DMS79 (cell line): ENCODE data around the gene ARHGAP26.

ENCODE experiments used
- DNase-seq: peaks from one replicate; lab custom pipeline; 2025; lab: John Stamatoyannopoulos, UW

ARHGAP26 gene

DNA sequence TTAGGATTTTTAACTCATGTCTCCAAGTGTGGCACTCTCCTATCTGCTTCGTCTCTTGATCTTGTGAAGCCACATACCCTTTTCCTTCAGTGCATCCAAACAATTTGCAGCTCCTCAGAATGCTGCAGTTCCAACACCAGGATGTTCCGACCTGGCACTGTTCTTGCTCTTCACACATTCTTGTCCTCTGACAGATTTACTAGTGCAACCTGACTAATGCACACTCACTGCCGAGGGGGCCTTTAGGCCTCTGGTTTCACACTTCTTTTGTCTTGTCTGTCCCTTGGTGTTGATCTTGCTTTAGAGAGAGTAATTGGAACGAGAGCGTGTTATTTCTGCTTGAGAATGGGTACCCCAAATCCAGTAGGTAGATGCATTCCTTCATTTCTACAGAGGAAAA, 15.0 kb downstream of the ARHGAP26 start:
- no peak for DNase-seq

DNA sequence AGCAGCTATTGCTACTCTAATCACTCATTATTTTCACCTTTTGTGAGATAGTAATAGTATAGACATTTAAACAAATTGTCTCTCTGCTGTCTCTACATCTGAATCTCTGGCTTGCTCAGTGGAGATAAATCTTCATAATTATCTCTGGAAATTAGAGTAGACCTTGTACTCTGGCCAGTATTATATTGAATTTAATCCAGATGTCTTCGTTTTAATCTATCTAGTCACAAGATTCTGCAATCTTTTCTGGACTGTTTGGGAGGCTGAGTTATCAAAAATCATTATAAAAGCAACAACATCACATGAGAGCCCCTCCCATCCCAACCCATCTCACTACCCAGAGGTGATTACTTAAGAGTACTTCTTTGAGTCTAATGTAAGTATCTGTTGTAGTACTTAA, 19.0 kb downstream of the ARHGAP26 start:
- no peak for DNase-seq

DNA sequence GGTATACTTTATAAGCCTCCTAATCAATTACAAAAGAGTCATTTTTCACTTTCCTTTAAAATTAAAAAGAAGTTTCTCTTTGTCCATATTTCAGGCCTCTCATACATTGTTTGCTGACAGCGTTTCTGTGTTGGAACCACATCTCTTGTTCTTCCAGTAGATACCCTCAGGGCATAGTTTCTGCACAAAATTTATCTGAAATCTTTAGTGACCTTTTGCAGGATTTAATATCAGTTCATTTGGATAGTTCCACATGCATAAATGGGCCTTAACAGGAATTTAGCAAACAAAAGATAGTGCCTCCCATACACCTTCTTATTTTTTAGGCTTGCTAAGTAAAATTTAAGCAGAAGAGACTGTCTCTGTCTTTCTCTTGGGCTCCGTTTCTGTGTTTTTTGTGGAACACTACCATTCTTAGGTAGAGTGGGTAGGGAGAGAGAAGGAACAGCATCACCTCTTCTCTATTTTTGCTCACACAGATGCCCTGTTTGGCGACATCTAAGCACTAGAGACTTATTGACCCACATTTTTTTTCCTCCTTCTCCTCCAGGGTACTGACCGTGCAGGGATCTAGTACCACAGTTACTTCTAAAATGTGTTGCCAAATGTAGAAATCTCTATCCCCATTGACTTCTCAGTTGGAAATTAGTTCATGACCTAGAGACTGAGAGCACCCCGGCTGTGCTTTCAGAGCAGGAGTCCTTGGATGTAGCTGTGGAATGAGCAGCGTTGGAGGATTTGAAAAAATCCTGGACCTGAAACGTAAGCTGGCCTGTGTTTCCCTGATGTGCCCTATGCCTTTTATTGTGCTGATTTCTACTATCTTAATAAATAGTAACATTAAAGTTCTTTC, 22.1 kb downstream of the ARHGAP26 start:
- DNase-seq: no peak

DNA sequence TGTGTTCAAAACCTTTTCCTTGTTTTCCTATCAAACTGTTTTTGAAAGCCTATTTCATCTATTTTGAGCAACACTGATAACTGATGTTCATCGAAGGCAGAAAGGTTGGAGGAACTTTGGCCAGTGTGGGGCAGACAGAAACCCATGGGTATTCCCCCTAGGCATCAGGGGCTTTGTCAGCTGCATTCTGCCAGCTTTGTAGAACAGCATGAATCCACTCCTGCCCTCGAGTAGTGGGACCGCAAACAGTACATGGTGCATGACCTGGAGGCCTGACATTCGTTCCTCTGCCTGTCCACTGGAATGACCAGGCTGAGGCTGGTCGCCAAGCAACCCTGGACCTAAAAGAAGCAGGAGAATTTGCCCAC, 22.7 kb downstream of the ARHGAP26 start:
- DNase-seq: no peak

DNA sequence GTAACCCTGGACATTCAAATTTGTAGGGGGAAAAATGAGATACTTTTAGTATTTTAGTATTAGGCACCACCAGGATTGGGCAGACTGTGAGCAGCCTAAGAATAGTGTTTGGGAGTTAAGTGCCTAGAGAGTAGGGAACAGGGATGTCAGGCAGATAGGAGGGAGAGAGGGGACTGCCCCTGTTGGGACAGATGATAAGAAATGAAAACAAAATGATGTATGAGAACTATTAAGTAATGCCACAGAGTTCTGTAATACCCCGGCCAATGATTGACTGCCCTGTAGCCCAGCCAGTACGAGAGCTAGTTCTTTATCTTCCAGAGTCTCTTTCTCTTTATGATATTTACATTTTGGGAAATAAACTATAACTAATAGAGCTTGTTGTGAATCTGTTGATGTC, 24.4 kb downstream of the ARHGAP26 start:
- DNase-seq: no peak

DNA sequence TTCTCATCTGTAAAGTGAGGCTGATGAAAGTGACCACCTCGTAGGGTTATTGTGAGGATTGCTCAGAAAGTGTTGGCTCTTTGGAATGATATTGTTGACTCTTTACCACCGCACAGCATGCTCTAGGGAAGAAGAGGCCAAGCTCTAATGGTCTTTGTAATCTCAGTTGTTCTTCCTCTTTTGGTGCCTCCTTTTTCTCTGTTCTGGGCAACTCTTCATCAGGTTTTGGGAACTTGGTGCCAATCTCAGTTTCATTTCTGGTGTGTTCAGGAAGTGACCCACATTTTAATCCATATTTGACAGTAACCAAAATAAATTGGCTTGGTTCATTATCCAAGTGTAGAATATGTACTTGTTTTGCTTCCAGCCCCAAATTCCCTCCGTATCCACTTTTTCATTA, 25.1 kb downstream of the ARHGAP26 start:
- DNase-seq: no peak

DNA sequence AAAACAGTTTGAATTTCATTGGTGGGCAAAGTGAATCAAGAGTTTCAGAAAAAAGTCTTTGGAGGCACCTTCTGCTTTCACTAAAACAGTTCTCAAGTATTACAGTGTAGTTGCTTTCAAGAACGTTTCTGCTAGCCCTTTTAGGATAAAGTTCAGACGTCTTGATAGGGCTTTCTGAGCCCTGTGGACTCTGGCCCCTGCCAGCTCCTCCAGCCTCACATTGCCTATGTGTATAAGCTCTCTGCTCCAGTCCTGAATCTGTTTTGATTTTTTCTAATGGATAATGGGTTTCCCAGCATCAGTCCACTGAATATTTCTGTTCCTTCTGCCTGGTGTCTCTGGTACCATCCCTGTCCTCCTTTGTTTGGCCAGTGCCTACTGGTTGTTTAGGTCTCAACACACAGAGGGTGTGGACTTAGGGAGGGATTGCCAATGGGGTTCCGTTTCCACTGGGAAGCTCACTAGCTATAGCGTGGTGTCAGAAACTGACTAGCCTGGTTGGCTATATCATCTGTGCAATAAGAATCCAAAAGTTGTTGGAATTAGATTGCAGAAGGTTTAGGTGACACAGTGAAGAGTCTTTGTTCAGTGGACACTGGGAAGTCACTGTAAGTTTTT, 26.4 kb downstream of the ARHGAP26 start:
- DNase-seq: no peak

DNA sequence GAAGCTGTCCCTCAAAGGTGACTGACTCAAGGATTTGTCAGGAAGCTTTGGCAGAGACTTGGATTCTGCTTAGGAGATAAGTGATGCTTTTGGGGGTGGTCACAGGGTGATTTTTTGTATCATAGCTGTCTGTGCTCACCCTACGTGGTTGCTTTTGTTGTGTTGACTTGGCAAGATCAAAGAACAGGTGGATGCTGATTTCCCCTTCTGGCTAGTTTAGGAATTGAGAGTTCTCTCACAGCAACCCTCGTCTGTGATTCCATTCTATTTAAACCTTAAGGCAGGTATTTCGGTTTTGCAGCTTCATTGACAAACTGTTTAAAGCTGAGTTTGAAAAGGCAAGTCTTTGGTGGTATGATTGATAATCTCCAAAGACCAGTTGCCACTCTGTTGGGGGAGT, 27.2 kb downstream of the ARHGAP26 start:
- no peak for DNase-seq

DNA sequence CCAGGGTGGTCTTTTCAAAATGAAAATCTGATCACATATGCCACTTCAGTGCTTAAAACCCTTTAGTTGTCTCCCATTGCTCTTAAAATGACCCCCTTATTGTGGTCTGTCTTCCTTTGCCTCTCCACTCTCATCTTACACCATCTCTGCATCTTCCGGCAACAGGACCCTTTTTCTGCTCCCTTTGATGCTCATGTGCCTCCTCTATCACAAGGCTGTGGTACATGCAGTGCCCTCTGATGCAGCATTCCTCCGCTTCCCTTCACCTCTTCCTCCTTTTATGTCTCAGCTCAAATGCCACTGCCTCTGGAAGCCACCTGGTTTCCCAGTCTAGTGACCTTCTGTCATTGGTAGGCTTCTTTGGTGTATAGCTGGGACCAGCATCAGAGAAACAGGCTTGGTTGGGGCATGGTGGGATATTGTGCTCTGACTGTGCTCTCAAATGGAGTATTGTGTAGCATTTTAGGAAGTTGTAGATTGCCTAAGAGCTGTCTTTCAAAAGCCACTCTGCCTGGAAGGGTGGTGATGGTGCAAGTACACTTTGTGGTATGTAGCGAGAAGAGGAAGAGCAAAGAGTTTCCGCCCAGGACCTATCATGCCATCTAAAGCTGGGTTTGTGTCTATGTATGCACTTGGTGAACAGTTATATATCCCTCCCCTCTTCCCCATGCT, 28.1 kb downstream of the ARHGAP26 start:
- DNase-seq: no peak

DNA sequence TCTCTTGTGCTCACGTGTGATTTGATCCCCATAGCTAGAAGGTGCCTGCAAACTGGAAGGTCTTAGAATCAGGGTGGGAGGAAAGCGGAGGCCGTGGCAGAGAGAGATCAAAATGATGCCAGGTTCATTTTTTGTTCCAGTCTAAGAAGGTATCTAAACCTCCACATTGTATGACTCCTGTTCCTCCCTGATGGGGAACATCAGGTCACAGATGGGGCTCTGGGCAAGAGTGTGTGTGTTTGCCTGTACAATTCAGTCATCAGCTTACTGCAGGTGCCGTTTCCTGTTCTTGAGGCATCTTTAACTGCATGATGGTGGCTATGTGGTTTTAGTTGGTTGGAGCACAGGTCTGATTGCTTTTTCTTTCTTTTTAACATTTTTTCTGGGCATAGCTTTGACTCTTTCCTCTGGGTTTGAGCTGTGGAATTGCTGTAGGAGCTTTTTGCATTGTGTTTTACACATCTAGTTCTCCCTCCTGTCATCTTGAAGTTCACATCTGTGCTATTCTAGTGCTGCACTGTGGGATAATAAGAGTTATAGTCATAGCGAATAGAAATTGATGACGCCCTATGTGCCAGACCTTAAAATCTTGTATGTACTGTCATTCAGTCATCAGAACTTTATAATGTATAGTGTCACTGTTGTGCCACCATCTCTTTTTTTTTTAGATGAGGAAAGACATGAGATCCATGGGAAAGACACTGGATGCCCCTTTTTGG, 30.8 kb downstream of the ARHGAP26 start:
- no peak for DNase-seq

DNA sequence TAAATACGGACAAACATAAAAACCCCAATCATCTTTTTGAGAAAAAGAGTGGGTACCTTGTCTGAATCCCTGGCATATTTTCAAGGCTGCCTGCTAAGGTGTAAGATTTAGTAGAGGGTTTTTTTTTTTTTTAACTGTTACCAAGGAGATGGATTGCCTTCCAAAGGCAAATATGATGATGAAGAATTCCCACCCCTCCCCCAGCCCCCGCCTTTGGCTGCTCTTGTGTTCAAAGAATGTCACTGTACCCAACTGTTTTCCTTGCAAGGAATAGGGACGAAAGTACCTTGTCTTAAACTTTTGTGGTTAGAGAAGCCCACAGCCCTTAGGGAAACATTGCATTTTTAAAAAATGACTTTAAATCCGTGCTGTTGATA, 31.3 kb downstream of the ARHGAP26 start:
- no peak for DNase-seq

DNA sequence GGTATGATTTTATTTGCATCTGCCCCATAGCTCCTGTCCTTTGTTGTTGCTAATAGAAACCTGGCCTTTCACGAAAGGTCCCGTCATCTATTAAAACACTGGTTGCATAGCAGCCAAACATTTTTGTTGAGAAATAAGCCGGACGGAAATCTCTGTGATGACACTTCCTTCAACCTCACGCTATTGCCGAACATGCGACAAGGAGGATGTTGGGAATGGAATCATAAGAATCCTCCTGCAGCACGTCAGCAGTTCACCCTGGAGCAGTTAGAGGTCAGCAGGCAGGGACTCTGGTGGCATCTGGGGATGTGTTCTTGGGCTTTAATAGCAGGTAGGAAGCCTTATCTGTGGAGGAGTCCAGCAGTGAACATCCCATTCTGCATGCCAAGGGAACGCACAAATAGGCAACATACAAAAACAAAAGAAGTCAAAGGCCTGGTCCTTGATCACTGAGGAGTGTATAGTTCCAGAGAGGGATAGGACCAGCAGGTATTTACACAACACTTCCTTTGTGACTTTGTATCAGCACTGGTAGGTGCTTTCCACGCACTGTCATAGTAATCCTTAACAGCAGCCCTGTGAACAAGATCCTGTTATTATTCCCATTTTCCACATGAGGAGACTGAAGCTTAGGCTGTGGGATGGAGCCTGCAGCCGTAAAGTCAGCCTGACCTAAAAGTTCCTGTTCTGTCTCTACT, 33.4 kb downstream of the ARHGAP26 start:
- DNase-seq: no peak

DNA sequence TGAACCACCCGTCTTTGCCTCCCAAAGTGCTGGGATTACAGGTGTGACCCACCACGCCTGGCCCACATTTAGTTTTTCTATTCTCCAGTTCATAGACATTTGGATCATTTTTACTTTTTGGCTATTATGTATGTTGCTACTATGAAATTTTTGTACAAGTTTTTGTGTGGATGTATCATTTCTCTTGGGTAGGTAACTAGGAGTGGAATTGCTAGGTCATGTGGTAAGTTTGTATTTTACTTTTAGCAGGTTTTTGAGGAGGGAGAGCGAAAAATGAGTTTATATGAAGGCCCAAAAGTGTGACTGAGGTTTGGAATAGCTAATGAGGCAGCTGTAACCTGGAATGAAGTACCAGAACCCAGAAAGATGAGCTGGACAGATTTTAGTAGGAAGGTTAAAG, 35.2 kb downstream of the ARHGAP26 start:
- no peak for DNase-seq

DNA sequence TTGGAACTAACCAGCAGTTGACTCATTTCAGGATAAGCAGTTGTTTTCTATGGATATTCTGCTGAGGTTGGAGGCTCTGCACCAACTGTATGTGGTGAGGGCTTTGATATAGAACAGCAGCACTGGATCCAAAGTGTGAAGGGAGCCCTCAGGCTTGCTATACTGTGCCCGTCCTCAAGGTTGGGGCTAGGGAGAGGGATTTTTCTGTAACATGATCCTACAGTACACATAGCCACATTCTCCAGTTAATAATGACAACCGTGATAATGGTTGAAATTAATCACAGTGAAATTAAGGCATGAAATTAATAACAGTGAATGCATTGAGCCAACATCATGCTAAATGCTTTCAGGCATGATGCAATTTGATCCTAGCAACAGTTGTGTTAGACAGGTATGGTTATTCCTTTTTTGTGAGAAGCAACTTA, 36.7 kb downstream of the ARHGAP26 start:
- no peak for DNase-seq

DNA sequence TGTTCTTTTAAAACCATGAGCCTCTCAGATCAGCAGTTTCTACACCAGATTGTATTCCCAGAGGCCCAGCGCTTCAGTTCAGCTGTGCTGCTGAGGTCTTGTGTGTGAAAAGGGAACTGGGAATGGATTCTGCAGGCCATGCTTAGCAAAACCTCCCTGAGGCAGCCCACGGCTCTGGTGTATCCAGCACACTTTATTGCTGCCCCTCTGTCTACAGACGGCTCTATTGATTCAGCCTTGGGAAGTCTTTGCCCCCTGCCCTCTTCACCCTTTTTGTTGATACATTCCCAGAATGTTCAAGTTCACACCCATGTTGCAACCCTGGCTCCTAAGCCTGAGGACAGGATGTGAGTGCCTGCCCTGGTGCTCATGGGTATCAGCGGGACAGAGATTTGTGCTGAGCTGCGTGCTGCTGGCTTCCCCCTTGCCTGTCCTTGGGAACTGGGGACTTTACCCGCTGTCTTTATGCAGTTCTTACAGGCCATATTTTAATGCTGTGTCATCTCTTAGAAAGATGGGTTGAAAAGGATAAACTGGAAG, 37.3 kb downstream of the ARHGAP26 start:
- no peak for DNase-seq

DNA sequence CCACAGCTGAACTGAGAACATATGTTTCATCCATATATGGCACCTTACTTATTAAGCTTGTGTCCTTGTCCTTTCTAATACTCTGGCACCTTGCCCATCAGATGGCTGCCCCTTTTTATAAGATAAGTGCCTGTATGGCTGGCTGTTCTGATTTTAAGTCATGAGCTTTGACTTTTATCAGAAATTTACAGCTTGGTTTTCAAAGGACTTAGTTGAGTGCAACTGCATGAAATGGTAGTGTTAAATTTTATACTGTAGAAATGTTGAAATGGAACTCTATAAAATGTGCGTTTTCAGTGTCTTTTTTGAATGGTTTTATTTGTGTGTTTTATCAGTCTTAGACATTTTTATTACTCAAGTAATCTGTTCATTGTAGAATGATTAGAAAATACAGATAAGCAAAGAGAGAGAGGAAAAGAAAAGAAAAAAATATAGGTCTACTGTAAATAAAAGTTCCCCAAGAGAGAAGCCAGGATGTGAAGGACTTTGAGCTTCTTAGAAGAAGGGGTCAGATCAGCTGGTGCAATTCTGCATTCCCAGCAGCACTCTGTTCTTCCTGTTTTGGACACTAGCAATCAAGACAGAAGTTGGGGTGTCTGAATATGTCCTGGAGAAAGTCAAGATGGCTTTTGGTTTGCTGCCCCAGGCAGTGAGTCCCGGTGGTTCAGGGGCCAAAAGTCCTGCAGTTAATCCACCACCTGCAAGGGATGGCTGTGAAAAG, 38.9 kb downstream of the ARHGAP26 start:
- DNase-seq: no peak

DNA sequence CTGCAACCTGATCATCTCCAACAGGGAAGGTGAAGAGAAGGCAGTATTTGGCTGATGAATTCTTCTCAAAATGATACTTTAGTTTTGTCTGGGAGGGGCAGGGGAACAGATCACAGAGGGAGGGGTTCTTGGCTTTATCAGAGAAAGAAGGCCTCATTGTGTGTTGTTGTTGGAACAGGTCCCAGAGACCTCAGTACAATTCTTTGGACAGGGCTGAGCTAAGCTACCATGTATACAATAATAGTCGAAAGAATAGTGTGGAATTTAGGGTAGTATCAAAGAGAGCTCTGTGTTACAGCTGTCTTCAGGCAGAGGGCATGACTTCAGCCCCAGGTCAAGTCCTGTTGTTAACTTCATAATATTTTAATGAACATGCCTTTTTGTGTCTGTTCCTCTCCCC, 39.9 kb downstream of the ARHGAP26 start:
- DNase-seq: no peak

DNA sequence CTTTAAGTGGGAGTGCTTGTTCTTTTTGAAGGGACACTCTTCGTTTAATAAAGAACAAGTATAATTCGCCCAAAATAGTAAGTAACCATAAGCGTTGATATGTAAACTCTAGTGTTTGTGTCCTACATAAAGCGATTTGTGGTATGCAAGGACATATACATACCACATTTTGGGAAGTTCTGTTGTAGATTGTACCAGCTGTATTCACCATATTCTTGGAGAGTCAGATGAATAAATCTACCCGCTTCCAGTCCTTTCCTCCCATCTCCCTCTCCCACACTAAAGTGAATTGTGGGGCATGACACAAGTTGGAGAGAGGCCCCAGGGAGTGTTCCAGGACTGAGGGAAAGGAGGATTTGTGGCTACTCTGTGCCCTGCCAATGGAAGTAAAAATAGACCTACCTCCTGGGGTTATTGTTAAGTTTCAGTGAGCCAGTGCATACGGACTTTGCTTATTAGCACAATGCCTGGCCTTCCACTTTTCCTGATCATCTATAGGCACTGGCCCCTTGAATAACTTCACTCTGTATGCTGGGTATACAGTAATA, 40.6 kb downstream of the ARHGAP26 start:
- DNase-seq: no peak

DNA sequence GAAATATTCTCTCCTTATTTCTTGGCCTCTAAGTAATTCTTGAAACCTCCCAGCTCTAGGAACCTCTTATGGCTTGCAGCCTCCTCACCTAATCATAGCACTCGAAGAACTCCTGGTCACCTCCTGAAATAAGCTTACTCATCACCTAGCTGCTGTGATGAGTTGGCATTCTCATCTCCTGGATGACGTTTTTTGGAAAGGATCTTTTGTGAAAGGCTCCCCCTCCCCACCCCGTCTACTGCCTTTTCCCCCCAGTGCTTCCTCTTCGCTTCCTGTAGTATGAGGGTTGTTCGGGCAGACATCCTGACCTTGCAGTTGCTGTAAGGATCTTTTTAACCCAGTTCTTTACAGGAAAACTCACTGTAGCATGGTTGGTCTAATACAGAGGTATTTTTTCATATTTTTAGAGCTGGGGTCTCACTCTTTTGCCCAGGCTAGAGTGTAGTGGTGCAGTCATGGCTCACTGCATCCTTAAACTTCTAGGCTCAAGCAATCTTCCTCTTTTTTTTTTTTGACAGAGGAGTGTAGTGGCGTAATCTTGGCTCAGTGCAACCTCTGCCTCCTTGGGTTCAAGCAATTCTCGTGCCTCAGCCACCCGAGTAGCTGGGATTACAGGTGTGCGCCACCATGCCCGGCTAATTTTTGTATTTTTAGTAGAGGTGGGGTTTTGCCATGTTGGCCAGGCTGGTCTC, 41.8 kb downstream of the ARHGAP26 start:
- no peak for DNase-seq

DNA sequence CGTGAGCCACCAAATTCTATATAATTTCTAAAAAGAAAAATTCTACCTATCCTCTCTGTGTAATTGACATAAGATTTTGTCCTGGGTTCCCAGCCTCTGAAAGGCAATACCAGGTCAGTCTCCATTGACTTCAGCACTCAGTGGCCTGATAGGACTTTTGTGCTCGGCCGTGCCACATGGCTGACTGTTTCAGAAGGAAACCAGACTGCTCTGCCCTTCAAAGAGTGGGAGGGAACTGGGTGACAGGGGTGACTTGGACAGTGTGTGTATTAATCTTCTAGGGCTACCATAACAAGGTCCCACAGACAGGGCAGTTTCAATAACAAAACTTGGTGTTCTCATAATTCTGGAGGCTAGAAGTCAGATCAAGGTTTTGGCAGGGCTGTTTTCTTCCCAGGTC, 43.0 kb downstream of the ARHGAP26 start:
- no peak for DNase-seq
